IPS-15b (cell line): ENCODE data around the gene GPR158.

Experiments used
- H3K27me3 ChIP-seq: one replicate; pipeline ENCODE4 v1.6.1; 2013; ENCODE audit warnings: low read length; ENCODE audit not compliant: control insufficient read depth, insufficient read depth
- H3K36me3 ChIP-seq: one replicate; pipeline ENCODE4 v1.6.1; 2013; ENCODE audit warnings: low read length; ENCODE audit not compliant: control insufficient read depth, insufficient read depth
- H3K4me1 ChIP-seq: one replicate; pipeline ENCODE4 v1.6.1; 2013; ENCODE audit warnings: mild to moderate bottlenecking, low read length; ENCODE audit not compliant: control insufficient read depth, insufficient read depth
- H3K4me3 ChIP-seq: one replicate; pipeline ENCODE4 v1.5.1; 2013; ENCODE audit warnings: low read depth, low read length
- H3K9ac ChIP-seq: one replicate; pipeline ENCODE4 v1.6.1; 2013; ENCODE audit warnings: low read depth, mild to moderate bottlenecking, low read length
- H3K9me3 ChIP-seq: one replicate; pipeline ENCODE4 v1.6.1; 2013; ENCODE audit warnings: mild to moderate bottlenecking, low read length; ENCODE audit not compliant: control insufficient read depth, insufficient read depth

Gene GPR158

GRCh38 chr10:25209618-25210017 is 34.8 kb downstream of the GPR158 start:
- no peaks in the 10 kb centered on the region for H3K9me3 ChIP-seq
- H3K4me3 ChIP-seq, result no peak overlapping the region
- no peaks in the 10 kb centered on the region for H3K36me3 ChIP-seq
- no peaks in the 10 kb centered on the region for H3K27me3 ChIP-seq
- H3K4me1 ChIP-seq, result no peaks in the 10 kb centered on the region
- H3K9ac ChIP-seq, result no peak overlapping the region

DNA sequence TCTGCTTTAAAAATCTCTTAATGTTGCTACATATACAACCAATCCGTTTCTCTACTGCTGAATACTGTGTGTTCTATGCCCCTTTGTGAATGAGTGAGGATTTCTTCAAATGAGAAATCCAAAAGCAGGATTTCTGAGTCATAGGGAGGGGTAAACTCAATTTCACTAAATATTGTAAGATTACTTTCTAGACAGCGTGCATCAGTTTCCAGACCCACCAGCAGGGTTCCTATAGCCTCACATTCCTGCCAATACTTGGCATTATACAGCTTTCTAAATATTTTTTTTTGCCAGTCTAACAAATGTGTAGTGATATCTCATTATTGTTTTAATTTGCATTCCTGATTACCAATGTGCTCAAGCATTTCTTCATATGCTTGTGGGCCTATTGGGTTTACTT is 35.5 kb downstream of the GPR158 start:
- Histone ChIP-seq H3K36me3 (no peaks in the 10 kb centered on the region), H3K9me3 (no peaks in the 10 kb centered on the region), H3K9ac (no peak overlapping the region), H3K4me1 (no peaks in the 10 kb centered on the region), H3K4me3 (no peak overlapping the region), H3K27me3 (no peaks in the 10 kb centered on the region)

GRCh38 chr10:25220156-25220555 is 45.4 kb downstream of the GPR158 start:
- H3K9me3 ChIP-seq, result no peaks in the 10 kb centered on the region
- no peak overlapping the region for H3K9ac ChIP-seq
- H3K36me3 ChIP-seq, result no peaks in the 10 kb centered on the region
- H3K4me1 ChIP-seq, result no peaks in the 10 kb centered on the region
- no peak overlapping the region for H3K4me3 ChIP-seq
- no peaks in the 10 kb centered on the region for H3K27me3 ChIP-seq

DNA sequence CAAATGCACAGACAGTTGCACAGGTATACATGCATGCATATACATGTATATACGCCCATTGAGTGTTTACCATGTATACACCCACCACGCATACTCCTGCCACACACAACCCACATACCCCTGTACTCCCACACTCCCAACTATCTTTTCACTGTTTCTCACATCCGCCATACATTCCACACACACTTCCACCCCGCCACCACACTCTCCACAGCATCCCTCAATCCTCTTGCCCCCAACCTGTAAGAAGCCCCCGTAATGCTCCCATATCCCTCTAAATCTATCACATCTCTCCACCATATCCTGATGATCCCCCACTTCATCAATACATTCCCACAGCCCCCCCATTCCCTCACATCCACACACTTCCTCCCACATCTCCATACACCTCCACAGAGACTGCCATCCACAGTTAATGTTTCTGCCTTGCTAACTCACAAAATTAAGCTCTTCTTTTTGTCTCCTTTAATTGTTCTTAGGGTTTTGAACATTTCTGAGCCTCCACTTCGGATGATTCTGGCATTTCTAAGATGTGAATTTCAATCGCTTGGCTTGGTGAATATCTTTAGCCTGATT is 47.4 kb downstream of the GPR158 start:
- H3K9me3 ChIP-seq, result no peaks in the 10 kb centered on the region
- no peak overlapping the region for H3K9ac ChIP-seq
- no peaks in the 10 kb centered on the region for H3K36me3 ChIP-seq
- no peaks in the 10 kb centered on the region for H3K27me3 ChIP-seq
- no peaks in the 10 kb centered on the region for H3K4me1 ChIP-seq
- H3K4me3 ChIP-seq, result no peak overlapping the region

DNA sequence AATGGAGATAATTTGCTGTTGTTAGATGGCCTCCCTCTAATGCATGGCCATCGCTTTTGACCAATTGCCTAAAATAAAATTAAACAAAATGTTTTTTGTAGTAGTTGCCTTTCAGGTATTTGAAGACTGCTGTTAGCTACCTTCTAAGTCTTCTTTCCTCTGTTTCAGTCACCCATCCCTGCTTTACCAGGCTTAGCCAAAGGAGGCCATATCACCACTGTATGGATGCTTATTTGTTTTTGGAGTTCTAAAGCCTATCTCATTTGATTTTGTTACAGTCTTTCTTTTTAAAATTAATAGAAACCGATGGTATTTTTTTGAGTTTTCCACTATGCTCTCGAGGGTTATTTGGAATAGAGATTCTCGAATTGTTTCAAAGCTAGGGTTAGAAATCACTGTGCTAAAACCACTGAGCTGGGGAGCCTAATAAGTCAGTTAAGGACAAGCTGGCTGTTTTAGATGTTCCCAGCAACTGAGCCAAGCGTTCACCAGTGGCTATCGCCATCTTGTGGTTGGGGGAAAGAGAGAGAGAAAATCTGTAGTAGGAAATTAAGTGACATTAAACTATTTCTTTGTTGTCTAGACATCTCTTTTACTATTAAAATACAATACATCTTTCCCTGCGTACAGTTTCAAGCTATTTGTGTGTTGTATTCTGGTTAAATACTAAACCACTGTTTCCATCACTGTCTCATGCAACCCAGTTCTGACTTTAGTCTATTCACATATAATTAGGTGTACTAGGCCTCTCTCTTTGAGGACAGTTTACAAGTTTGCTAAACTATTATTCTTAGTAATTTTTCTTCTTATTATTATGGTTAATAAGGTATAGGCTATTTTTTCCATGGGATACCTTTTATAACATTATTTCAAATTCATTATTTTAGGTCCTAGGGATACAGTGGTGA is 52.2 kb downstream of the GPR158 start:
- Histone ChIP-seq H3K9me3 (no peaks in the 10 kb centered on the region), H3K27me3 (no peaks in the 10 kb centered on the region), H3K36me3 (no peaks in the 10 kb centered on the region), H3K4me1 (no peaks in the 10 kb centered on the region), H3K4me3 (no peak overlapping the region), H3K9ac (no peak overlapping the region)

DNA sequence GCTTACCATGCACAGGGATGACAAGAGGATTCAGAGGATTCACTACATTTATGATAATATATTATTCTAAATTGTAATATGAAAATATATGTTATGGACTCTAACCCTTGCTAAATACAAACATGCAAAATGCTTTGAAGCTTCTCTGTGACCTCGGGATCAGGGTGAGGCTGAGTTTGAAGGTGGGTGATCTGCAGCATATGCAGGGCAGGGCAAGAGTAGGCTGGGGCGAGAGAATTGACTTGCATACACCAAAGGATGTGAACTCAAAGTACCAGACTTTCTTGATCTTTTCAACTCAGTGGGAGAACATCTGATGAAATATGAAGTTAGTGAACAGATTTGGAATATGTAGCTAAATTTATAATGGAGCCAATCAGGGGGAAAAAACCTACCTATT is 57.0 kb downstream of the GPR158 start:
- no peaks in the 10 kb centered on the region for H3K9me3 ChIP-seq
- no peaks in the 10 kb centered on the region for H3K27me3 ChIP-seq

DNA sequence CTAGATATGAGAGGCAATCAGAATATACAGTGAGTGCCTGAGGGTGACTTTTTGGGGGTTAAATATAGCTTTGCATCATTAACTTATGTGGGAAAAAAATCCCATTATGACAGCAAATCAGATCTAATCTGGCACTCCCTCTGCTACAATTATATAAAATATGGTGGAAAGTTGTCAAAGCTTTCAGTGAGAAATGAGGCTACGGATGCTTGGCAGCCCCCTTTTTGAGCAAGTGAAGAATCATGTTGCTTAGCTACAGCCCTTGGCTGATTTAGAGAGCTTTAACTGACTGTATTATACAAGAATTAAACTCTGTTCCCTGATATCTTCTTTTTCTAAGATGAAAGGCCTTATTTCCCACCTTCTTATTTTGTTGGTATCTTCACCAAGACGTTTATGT is 57.4 kb downstream of the GPR158 start:
- H3K9me3 ChIP-seq, result no peaks in the 10 kb centered on the region
- H3K4me3 ChIP-seq, result no peak overlapping the region
- no peak overlapping the region for H3K9ac ChIP-seq
- H3K27me3 ChIP-seq, result no peaks in the 10 kb centered on the region
- H3K4me1 ChIP-seq, result no peaks in the 10 kb centered on the region
- no peaks in the 10 kb centered on the region for H3K36me3 ChIP-seq

More for the DNA sequence above, 57.0 kb downstream of the GPR158 start:
- H3K4me1 ChIP-seq, result no peaks in the 10 kb centered on the region
- no peaks in the 10 kb centered on the region for H3K36me3 ChIP-seq
- H3K4me3 ChIP-seq, result no peak overlapping the region
- no peak overlapping the region for H3K9ac ChIP-seq

DNA sequence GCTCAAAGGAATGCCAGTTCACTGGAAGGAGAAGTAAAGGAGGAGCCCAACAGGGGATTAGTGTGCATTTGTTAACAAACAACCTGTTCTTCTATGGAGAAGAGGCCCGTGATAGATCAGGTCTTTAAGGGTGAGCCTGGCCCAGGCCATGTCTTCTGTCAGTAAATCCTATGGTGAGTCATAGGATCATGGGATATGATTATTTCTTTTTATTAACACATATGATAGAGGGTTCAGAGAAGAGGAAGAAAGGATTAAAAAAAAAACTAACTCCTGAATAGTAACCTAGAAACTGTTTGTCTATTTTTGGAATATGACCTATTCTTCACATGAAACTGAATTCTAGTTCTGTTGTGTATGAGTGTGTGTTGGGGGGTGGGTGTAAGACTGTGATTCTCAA is 70.4 kb downstream of the GPR158 start:
- Histone ChIP-seq H3K4me3 (no peak overlapping the region), H3K9ac (no peak overlapping the region), H3K27me3 (no peaks in the 10 kb centered on the region), H3K36me3 (no peaks in the 10 kb centered on the region), H3K4me1 (no peaks in the 10 kb centered on the region), H3K9me3 (no peaks in the 10 kb centered on the region)

GRCh38 chr10:25257646-25258045 is 82.8 kb downstream of the GPR158 start:
- Histone ChIP-seq H3K4me3 (no peak overlapping the region), H3K9ac (no peak overlapping the region), H3K27me3 (no peaks in the 10 kb centered on the region), H3K36me3 (no peaks in the 10 kb centered on the region), H3K4me1 (no peaks in the 10 kb centered on the region), H3K9me3 (no peaks in the 10 kb centered on the region)

DNA sequence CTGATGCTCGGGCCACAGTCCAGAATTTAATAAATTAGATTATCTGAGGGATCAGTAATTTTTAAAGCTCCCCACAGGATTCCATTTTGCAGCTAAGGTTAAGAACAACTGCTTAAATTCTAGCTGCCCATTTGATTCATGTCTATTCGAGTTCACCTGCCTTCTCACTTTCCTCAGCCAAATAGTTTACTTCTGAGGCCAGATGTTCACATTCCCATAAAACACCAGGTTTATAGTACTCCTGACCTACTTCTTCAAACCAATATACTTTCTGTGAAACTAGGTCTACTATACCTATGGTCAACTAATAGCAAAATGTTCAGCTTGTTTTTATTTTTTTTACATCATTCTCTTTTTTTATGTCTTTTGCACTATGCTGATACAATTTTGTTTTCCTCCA is 86.3 kb downstream of the GPR158 start:
- H3K9me3 ChIP-seq, result no peaks in the 10 kb centered on the region
- H3K9ac ChIP-seq, result no peak overlapping the region
- H3K4me3 ChIP-seq, result no peak overlapping the region
- no peaks in the 10 kb centered on the region for H3K36me3 ChIP-seq
- H3K4me1 ChIP-seq, result no peaks in the 10 kb centered on the region
- H3K27me3 ChIP-seq, result no peaks in the 10 kb centered on the region

DNA sequence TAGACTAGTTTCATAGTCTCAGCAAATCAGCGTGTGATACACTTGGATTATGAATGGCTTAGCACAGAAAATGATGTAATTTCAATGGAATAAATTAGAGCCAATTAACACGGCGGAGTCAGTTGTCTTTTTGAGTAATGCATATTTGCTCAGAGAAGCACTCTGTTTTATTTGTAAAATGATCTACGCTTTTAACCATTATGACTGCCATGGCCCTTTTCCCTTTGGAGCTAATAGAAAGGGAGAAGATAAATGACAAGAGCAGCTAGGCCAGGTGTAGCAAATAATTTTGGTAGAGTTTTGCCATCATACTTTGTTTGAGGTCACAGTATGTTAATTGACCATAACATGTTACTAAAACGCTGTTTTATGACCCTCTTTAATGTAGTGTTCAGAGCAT is 86.8 kb downstream of the GPR158 start:
- Histone ChIP-seq H3K27me3 (no peaks in the 10 kb centered on the region), H3K36me3 (no peaks in the 10 kb centered on the region), H3K4me3 (no peak overlapping the region), H3K9me3 (no peaks in the 10 kb centered on the region), H3K4me1 (no peaks in the 10 kb centered on the region), H3K9ac (no peak overlapping the region)

GRCh38 chr10:25263931-25264330 is 89.1 kb downstream of the GPR158 start:
- Histone ChIP-seq H3K27me3 (no peaks in the 10 kb centered on the region), H3K4me1 (no peaks in the 10 kb centered on the region)

More at GRCh38 chr10:25263931-25264330, 89.1 kb downstream of the GPR158 start:
- no peaks in the 10 kb centered on the region for H3K36me3 ChIP-seq
- no peaks in the 10 kb centered on the region for H3K9me3 ChIP-seq
- no peak overlapping the region for H3K9ac ChIP-seq
- no peak overlapping the region for H3K4me3 ChIP-seq
